Endothelial cell of umbilical vein (primary cell): ENCODE results near the gene VAV3. TPM values are rescaled to one million over a fixed set of nuclear protein-coding genes. Genes with fewer than 3 reads are reported as not detected.

Experiments used
- BruUV-seq: library from RNA; stranded (reverse); fragments of 400-500 nt; replicated peaks from 2 replicates; lab custom pipeline; 2021; lab: Mats Ljungman, UMichigan
- CTCF ChIA-PET: fragments of 300-600, 350-600 bp; sonication (Branson Sonifier 250); formaldehyde crosslinking; loops from one replicate; lab custom pipeline; 2021; ENCODE audit warnings: antibody characterized with exemption, inconsistent platforms; lab: Charles Lee
- POLR2A ChIA-PET: fragments of 300-600, 350-600 bp; sonication (Branson Sonifier 250); formaldehyde crosslinking; loops from one replicate; lab custom pipeline; 2021; ENCODE audit warnings: antibody characterized with exemption, inconsistent platforms; lab: Charles Lee
- DNase-seq: peaks from one replicate; pipeline ENCODE4 v3.0.0-alpha.2; 2011; ENCODE audit warnings: low read depth, low spot score
- FAIRE-seq: peaks from 2 replicates; lab custom pipeline; 2011; peaks lifted over from hg19 to GRCh38; lab: Jason Lieb, UNC
- H2AFZ ChIP-seq: 2 replicates; pipeline ENCODE4 v1.6.0; 2012; ENCODE audit warnings: low read depth, low read length, control low read depth, inconsistent platforms
- H3K27ac ChIP-seq: 2 replicates; pipeline ENCODE4 v1.5.1; 2011; ENCODE audit warnings: low read depth, mild to moderate bottlenecking, control low read depth, low read length, moderate library complexity; ENCODE audit not compliant: insufficient read depth
- H3K27me3 ChIP-seq, 2 experiments: 2 replicates each; pipeline versions ENCODE4 v1.6.0 to v1.6.1; 2011; ENCODE audit warnings: low read length in 2 of 2, mixed read lengths in 1 of 2; ENCODE audit not compliant: control insufficient read depth in 2 of 2, insufficient read depth in 2 of 2
- H3K36me3 ChIP-seq, 2 experiments: 2 replicates in 1 of 2; 3 replicates in 1 of 2; pipeline ENCODE4 v1.5.1; 2011; ENCODE audit warnings: low read length in 2 of 2, mild to moderate bottlenecking in 1 of 2, moderate library complexity in 1 of 2; ENCODE audit not compliant: control insufficient read depth in 2 of 2, insufficient read depth in 2 of 2; ENCODE audit errors: extremely low read depth in 1 of 2
- H3K4me1 ChIP-seq: 3 replicates; pipeline ENCODE4 v1.5.1; 2011; ENCODE audit warnings: mild to moderate bottlenecking, low read length; ENCODE audit not compliant: control insufficient read depth, insufficient read depth; ENCODE audit errors: extremely low read depth
- H3K4me2 ChIP-seq: 2 replicates; pipeline ENCODE4 v1.6.1; 2011; ENCODE audit warnings: low read length, control low read depth, mixed read lengths; ENCODE audit not compliant: insufficient read depth
- H3K4me3 ChIP-seq, 3 experiments: fragments of 200-600 bp in 1 of 3; sonication (generic), shearing (Covaris generic) in 1 of 3; replicated peaks in 1 of 3; 2 replicates each; pipeline ENCODE4 v1.5.1; 2011 to 2016; ENCODE audit warnings: control low read depth in 3 of 3, low read length in 3 of 3, mild to moderate bottlenecking in 2 of 3, inconsistent platforms in 1 of 3, low read depth in 1 of 3, moderate library complexity in 1 of 3; ENCODE audit not compliant: insufficient read depth in 1 of 3
- H3K79me2 ChIP-seq: 2 replicates; pipeline ENCODE4 v1.6.0; 2012; ENCODE audit warnings: low read length, inconsistent platforms; ENCODE audit not compliant: control insufficient read depth, insufficient read depth
- H3K9ac ChIP-seq: replicated peaks from 2 replicates; pipeline ENCODE3; 2011; ENCODE audit warnings: low read length, control low read depth; ENCODE audit not compliant: insufficient read depth; ENCODE audit errors: extremely low read depth
- H3K9me1 ChIP-seq: replicated peaks from 3 replicates; pipeline ENCODE4 v1.6.0; 2011; ENCODE audit warnings: mild to moderate bottlenecking, low read length; ENCODE audit not compliant: control insufficient read depth, insufficient read depth; ENCODE audit errors: extremely low read depth
- H3K9me3 ChIP-seq: replicated peaks from 2 replicates; pipeline ENCODE4 v1.5.1; 2012; ENCODE audit warnings: low read length, inconsistent platforms; ENCODE audit not compliant: control insufficient read depth, insufficient read depth
- H4K20me1 ChIP-seq: replicated peaks from 2 replicates; pipeline ENCODE3; 2011; ENCODE audit warnings: mild to moderate bottlenecking, low read length; ENCODE audit not compliant: control insufficient read depth, insufficient read depth; ENCODE audit errors: extremely low read depth
- EZH2 ChIP-seq: IDR thresholded peaks from 2 replicates; pipeline ENCODE4 v1.6.1; 2012; ENCODE audit warnings: borderline replicate concordance, low read depth, mild to moderate bottlenecking, moderate library complexity, low read length, inconsistent platforms; ENCODE audit not compliant: severe bottlenecking
- FOS ChIP-seq: IDR thresholded peaks from 2 replicates; pipeline ENCODE4 v1.6.1; 2011; ENCODE audit warnings: mild to moderate bottlenecking, low read length, moderate library complexity, borderline replicate concordance; ENCODE audit not compliant: insufficient read depth
- GATA2 ChIP-seq: IDR thresholded peaks from 2 replicates; pipeline ENCODE4 v1.7.0; 2011; ENCODE audit warnings: low read depth, mild to moderate bottlenecking, moderate library complexity, mixed read lengths, low read length; ENCODE audit not compliant: insufficient read length, insufficient read depth
- JUN ChIP-seq: IDR thresholded peaks from 2 replicates; pipeline ENCODE4 v1.6.1; 2011; ENCODE audit warnings: borderline replicate concordance, low read depth; ENCODE audit not compliant: insufficient read length, insufficient read depth
- MYC ChIP-seq: IDR thresholded peaks from one replicate; pipeline ENCODE4 v1.6.1; 2011; ENCODE audit warnings: mild to moderate bottlenecking, low read depth, low read length
- POLR2A ChIP-seq: IDR thresholded peaks from 2 replicates; pipeline ENCODE4 v1.6.1; 2012; ENCODE audit warnings: low read depth, mild to moderate bottlenecking, control low read depth, low read length
- POLR2AphosphoS5 ChIP-seq: IDR thresholded peaks from 2 replicates; pipeline ENCODE4 v1.6.1; 2012; ENCODE audit warnings: low read depth, mild to moderate bottlenecking, control low read depth, low read length, moderate library complexity; ENCODE audit not compliant: insufficient read depth
- dilution Hi-C: fragments of 300-500 bp; cut with MboI; formaldehyde crosslinking; loops from one replicate; pipeline ENCODE4 v1.15.0; 2019; ENCODE audit warnings: low sequenced_read_pairs; ENCODE audit not compliant: extremely low pct_ligation_motif_present
- intact Hi-C: fragments of 100-400 bp; cut with micrococcal nuclease; formaldehyde crosslinking; loops from one replicate; pipeline ENCODE4 v1.10.0; 2022
- polyA plus RNA-seq, 4 experiments: library from polyadenylated mRNA; depleted of rRNA in 3 of 4; stranded (reverse) in 3 of 4; unstranded in 1 of 4; fragments of >200 nt; gene quantifications; 2 replicates each; pipeline versions ENCODE4 v1.2.1 to v1.2.3, GENCODE V29; 2011 to 2012; ENCODE audit warnings: missing spikeins in 1 of 4
- total RNA-seq: library from RNA; stranded (reverse); gene quantifications from 2 replicates; pipeline ENCODE4 v1.2.3, GENCODE V29; 2021
- TF ChIP-seq, protein P1 (sequence below): IDR thresholded peaks from 2 replicates; pipeline ENCODE4 v1.6.1; 2011; ENCODE audit not compliant: insufficient read depth, insufficient read length
- TF ChIP-seq, protein P2 (sequence below), 2 donors: IDR thresholded peaks; 1 replicate in 1 of 2; 2 replicates in 1 of 2; pipeline ENCODE4 v1.5.1; 2011; ENCODE audit warnings: low read length in 2 of 2, mild to moderate bottlenecking in 2 of 2, moderate library complexity in 2 of 2, control low read depth in 1 of 2, inconsistent platforms in 1 of 2, low read depth in 1 of 2; ENCODE audit not compliant: insufficient read depth in 1 of 2; ENCODE audit errors: extremely low read depth in 1 of 2

The VAV3 gene
- total and polyA plus RNA-seq, 2 donors (not counting 3 experiments of a cell fraction or from before 2014, with no cell fraction given) = 0.18 to 1.5 TPM

DNA sequence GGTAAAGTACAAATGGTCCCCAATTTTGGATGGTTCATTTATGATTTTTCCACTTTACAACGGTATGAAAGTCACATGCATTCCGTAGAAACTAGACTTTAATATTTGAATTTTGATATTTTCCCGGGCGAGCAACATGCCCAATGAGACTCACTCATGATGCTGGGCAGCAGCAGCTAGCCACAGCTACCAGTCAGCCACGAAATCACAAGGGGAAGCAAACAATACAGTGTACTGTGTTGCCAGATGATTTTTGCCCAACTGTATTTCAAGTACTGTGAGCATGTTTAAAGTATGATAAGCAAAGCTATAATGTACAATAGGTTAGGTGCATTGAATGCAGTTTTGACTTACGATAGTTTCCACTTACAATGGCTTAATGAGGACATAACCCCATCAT lies 266.8 kb downstream of the VAV3 start:
- no peaks in the 10 kb centered on the region for H4K20me1 ChIP-seq
- no TSS peak for BruUV-seq
- no peak overlapping the region for H3K4me2 ChIP-seq
- TF ChIP-seq MYC (no peak), GATA2 (no peak), JUN (no peak), FOS (no peak), POLR2A (no peak)
- DNase-seq (no peak), FAIRE-seq (no peak)
- no peak overlapping the region for H2AFZ ChIP-seq
- dilution Hi-C loops = no loop called here
- H3K9me3 ChIP-seq = no peaks in the 10 kb centered on the region
- H3K4me1 ChIP-seq = no peaks in the 10 kb centered on the region
- no peak overlapping the region for H3K4me3 ChIP-seq
- H3K36me3 ChIP-seq = no peaks in the 10 kb centered on the region
- ChIA-PET POLR2A (no interaction called here), CTCF (no interaction called here)
- H3K9me1 ChIP-seq = no peaks in the 10 kb centered on the region
- H3K27me3 ChIP-seq = no peaks in the 10 kb centered on the region
- H3K27ac ChIP-seq = no peak overlapping the region
- H3K9ac ChIP-seq = no peak overlapping the region
- intact Hi-C loops = no loop called here
- no peaks in the 10 kb centered on the region for H3K79me2 ChIP-seq

DNA sequence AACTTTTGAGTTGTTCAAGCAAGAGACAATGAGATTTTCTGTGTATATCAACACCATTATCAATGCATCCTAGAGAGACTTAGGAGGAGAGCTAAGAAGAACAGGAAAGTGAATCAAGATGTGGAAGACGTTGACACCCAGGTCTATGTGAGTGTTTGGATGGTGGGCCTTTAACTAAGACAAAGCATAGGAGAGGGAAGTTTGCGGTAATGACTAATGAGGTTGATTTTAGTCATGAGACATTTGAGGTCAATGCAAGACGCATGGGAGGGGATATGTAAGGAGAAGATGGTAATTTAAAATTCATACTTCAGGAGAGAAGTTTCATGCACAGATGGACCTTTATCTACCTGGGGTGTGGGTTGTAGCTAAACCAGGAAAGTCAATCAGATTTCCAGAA lies 269.6 kb downstream of the VAV3 start:
- Histone ChIP-seq H3K9ac (no peak overlapping the region), H3K9me3 (no peaks in the 10 kb centered on the region), H3K4me2 (no peak overlapping the region), H3K27ac (no peak overlapping the region), H3K79me2 (no peaks in the 10 kb centered on the region), H3K27me3 (no peaks in the 10 kb centered on the region), H4K20me1 (no peaks in the 10 kb centered on the region), H3K9me1 (no peaks in the 10 kb centered on the region), H3K4me3 (no peak overlapping the region), H2AFZ (no peak overlapping the region), H3K4me1 (no peaks in the 10 kb centered on the region), H3K36me3 (no peaks in the 10 kb centered on the region)
- ChIA-PET POLR2A (no interaction called here), CTCF (no interaction called here)
- no TSS peak for BruUV-seq
- TF ChIP-seq POLR2AphosphoS5 (no peak), POLR2A (no peak), GATA2 (no peak), EZH2 (no peak), FOS (no peak), MYC (no peak), JUN (no peak)
- TF ChIP-seq, protein P1, sequence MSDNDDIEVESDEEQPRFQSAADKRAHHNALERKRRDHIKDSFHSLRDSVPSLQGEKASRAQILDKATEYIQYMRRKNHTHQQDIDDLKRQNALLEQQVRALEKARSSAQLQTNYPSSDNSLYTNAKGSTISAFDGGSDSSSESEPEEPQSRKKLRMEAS = no peak
- TF ChIP-seq, protein P2, sequence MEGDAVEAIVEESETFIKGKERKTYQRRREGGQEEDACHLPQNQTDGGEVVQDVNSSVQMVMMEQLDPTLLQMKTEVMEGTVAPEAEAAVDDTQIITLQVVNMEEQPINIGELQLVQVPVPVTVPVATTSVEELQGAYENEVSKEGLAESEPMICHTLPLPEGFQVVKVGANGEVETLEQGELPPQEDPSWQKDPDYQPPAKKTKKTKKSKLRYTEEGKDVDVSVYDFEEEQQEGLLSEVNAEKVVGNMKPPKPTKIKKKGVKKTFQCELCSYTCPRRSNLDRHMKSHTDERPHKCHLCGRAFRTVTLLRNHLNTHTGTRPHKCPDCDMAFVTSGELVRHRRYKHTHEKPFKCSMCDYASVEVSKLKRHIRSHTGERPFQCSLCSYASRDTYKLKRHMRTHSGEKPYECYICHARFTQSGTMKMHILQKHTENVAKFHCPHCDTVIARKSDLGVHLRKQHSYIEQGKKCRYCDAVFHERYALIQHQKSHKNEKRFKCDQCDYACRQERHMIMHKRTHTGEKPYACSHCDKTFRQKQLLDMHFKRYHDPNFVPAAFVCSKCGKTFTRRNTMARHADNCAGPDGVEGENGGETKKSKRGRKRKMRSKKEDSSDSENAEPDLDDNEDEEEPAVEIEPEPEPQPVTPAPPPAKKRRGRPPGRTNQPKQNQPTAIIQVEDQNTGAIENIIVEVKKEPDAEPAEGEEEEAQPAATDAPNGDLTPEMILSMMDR (IDR thresholded peaks at IDR 0.05; ENCODE audit: extremely low read depth in 1 of 2, insufficient read depth in 1 of 2, low read depth in 1 of 2, low read length in 2 of 2) = no peak
- FAIRE-seq = no peak
- DNase-seq = no peak
- intact Hi-C loops = no loop called here
- dilution Hi-C loops = no loop called here
